Tibial nerve (tissue), 4 donors: ENCODE data around the gene SMAD3. TPM values are rescaled to one million over a fixed set of nuclear protein-coding genes. Genes with fewer than 3 reads are reported as not detected.

Source experiments
- DNase-seq, 2 donors: peaks; one replicate each; pipeline ENCODE4 v3.0.0-alpha.2; 2019; ENCODE audit warnings: low spot score in 2 of 2
- H3K27ac ChIP-seq, 4 donors: fragments of 200-600 bp; sonication (generic) in 3 of 4; one replicate each; pipeline ENCODE4 v1.5.1; 2017 to 2019; ENCODE audit warnings: mild to moderate bottlenecking in 1 of 4
- H3K27me3 ChIP-seq, 2 donors: fragments of 200-600 bp; sonication (generic) in 1 of 2; one replicate each; pipeline versions ENCODE4 v1.5.1 to v1.6.0; 2017 to 2019
- H3K36me3 ChIP-seq, 3 donors: fragments of 200-600 bp; sonication (generic); one replicate each; pipeline ENCODE4 v1.5.1; 2018 to 2019
- H3K4me1 ChIP-seq, 4 donors: fragments of 200-600 bp; sonication (generic) in 3 of 4; one replicate each; pipeline ENCODE4 v1.5.1; 2017 to 2019
- H3K4me3 ChIP-seq, 4 donors: fragments of 200-600 bp; sonication (generic) in 3 of 4; one replicate each; pipeline ENCODE4 v1.5.1; 2017 to 2019; ENCODE audit warnings: mild to moderate bottlenecking in 1 of 4, moderate library complexity in 1 of 4
- H3K9me3 ChIP-seq, 4 donors: fragments of 200-600 bp; sonication (generic) in 3 of 4; one replicate each; pipeline ENCODE4 v1.5.1; 2017 to 2019
- EP300 ChIP-seq, 2 donors: sonication (generic); formaldehyde crosslinking; IDR thresholded peaks; one replicate each; pipeline ENCODE4 v1.6.1; 2017; ENCODE audit warnings: antibody characterized with exemption in 2 of 2, mild to moderate bottlenecking in 1 of 2
- POLR2A ChIP-seq, 2 donors: fragments of 450-650 bp; IDR thresholded peaks; one replicate each; pipeline ENCODE4 v1.6.1; 2017; ENCODE audit warnings: antibody characterized with exemption in 2 of 2, mild to moderate bottlenecking in 2 of 2, moderate library complexity in 2 of 2
- WGBS, 2 donors: methylation state at CpG; one replicate each; pipeline ENCODE4 v1.1.5; 2018; 5-methylcytosine and 5-hydroxymethylcytosine counted together
- total RNA-seq, 4 donors: library from RNA; depleted of rRNA; stranded (reverse); fragments of >200 nt; gene quantifications; one replicate each; pipeline ENCODE4 v1.1.0, GENCODE V29; 2016
- TF ChIP-seq, protein P1 (sequence below), 5 experiments: fragments of 200-600 bp in 3 of 5; fragments of 450-650 bp in 2 of 5; sonication (generic) in 3 of 5; IDR thresholded peaks; one replicate each; pipeline ENCODE4 v1.5.1; 2016 to 2019; ENCODE audit warnings: antibody characterized with exemption in 5 of 5, mild to moderate bottlenecking in 3 of 5, moderate library complexity in 2 of 5

Gene SMAD3
- total RNA-seq, 4 donors from 2014 or later, result 36.3 to 68.6 (median 44.1) TPM

DNA sequence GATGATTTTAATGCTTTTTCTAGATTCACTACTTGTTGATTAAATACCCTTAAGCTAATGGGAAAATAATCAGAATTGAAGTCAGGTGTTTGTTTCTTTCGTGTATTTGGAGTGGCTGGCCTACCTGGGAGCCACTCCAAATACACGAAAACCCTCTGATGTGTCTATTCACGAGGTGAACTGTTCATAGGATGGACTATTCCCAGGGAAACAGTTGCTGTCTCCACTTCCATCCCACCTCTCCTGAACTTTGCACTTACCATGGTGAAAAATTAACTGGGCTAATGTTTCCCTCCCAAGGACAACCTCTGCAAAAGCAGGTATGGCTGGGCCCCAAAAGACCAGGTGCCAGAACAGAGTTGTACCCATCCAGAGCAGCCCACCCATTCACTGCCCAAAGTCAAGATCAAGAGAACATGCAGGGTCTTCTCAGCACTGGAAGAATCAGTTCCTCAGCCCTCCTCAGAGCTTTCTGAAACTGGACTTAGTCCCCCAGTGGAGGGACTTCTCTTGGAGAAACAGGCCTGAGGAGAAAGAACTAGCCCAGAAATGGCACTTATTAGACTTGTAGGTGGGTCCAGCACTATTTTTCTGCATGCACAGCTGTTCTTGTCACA, 2.9 kb upstream of the SMAD3 start:
- H3K27me3 ChIP-seq, result no peaks in the 10 kb centered on the region
- no peak for TF ChIP-seq POLR2A (IDR thresholded peaks at IDR 0.05)
- H3K9me3 ChIP-seq, result no peaks in the 10 kb centered on the region
- 84 to 91% methylated on average over 3 of the region's 3 CpGs for WGBS, 2 donors
- H3K27ac ChIP-seq, result peak overlapping the region in 1 of 4 donors; percentile 52
- H3K4me1 ChIP-seq, result peaks cover 0 to 18% (median 6%) of the 10 kb centered on the region in 4 donors
- DNase-seq, result no peak
- no peak overlapping the region for H3K4me3 ChIP-seq
- no peaks in the 10 kb centered on the region for H3K36me3 ChIP-seq

DNA sequence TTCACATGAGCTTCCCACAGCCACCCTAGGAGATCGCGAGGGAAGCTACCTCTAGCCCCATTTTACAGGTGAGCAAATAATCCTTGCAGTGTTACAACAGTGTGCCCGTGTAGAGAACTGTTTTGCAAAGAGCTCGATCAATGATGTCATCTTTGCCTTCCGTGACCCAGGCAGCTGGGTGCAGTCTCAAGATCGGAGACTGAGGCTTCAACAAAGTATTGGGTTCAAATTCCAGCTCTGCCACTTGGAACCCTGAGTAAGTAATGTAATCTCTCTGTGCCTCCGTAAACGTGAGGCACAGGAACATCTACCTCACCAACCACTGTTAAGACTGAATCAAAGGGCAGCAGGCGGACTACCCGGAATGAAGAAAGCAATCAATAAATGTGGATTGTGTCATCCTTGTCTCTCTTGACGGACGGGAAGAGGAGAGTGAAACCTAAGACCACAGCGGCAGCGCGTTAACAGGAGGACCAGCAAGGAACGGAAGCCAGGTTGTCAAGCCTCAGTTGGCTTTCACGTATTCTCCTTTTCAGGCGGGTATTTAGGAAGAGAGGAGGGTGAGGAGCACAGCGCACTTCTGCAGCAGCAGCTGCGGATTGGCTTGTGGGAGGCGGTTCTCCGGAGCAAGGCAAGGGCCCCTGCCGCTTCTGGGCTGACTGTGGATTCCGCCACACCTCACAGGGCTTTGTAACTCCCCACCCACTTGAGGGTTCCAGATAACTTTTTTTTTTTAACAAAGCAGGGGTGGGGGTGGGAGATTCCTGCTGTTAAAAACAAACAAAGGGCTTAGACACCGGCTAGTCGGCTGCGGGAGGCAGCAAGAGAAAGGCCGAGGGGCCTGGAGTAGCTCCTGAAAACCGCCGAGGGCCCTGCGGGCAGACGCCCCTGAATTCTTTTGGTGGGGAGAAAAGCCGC, 1.5 kb upstream of the SMAD3 start:
- peak overlapping the region in 3 of 4 donors; percentile 88 to 93 (median 89) for H3K27ac ChIP-seq
- 62 to 64% methylated on average over 33 of the region's 33 CpGs for WGBS, 2 donors
- DNase-seq, result no peak

DNA sequence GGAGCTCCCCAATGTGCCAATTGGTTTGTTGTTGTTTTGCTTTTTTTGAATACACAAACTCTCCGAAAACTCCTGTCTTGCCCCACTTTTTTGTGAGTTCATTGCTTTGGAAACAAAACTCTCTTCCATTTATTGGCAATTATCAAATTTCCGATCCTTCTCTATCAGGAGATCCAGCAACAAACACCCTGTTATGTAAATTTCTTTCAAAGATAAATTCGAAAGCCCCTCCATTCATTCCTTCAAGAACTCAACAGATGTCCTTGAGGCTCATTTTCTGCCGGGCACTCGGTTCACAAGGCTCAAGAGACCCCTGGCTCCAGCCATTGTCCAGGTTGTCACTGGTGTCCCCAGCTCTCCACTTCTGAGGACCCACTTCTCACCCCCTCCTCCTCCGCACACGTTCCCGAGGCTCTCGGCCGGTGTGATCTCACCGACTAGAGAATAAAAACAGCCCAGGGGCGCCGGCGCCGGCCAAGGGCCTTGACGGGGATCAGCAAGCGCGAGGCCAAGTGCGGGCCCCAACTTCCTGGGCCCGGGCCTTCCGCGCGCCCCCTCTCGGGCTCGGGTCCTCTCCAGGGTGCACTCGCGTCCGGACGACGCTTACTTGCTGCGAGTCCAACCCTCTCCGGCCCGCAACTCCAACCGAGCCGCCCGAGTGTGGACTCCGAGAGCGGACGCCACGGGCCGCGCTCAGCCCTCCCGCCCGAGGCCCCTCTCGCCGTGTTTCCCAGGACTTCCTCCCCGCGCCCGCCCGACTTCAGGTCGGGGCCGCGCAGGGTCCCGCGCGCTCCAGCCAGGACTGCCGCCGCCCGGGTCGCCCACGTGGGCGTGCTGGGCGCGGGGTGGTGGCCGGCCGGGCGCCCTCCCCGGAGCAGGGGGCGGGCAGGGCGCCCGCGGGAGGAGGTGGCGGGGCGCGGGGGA, 533 bp upstream of the SMAD3 start:
- Histone ChIP-seq H3K9me3 (no peaks in the 10 kb centered on the region), H3K27ac (peak overlapping the region; percentile 73 to 93 (median 88)), H3K4me1 (peaks cover 0 to 40% (median 25%) of the 10 kb centered on the region in 4 donors), H3K36me3 (no peaks in the 10 kb centered on the region), H3K4me3 (peak overlapping the region; percentile 44 to 94 (median 60)), H3K27me3 (no peaks in the 10 kb centered on the region)
- TF ChIP-seq POLR2A (IDR thresholded peaks at IDR 0.05) (no peak), EP300 (IDR thresholded peaks at IDR 0.05) (no peak)
- TF ChIP-seq, protein P1, sequence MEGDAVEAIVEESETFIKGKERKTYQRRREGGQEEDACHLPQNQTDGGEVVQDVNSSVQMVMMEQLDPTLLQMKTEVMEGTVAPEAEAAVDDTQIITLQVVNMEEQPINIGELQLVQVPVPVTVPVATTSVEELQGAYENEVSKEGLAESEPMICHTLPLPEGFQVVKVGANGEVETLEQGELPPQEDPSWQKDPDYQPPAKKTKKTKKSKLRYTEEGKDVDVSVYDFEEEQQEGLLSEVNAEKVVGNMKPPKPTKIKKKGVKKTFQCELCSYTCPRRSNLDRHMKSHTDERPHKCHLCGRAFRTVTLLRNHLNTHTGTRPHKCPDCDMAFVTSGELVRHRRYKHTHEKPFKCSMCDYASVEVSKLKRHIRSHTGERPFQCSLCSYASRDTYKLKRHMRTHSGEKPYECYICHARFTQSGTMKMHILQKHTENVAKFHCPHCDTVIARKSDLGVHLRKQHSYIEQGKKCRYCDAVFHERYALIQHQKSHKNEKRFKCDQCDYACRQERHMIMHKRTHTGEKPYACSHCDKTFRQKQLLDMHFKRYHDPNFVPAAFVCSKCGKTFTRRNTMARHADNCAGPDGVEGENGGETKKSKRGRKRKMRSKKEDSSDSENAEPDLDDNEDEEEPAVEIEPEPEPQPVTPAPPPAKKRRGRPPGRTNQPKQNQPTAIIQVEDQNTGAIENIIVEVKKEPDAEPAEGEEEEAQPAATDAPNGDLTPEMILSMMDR (IDR thresholded peaks at IDR 0.05), result peak in 1 of 5 experiments; percentile 12
- WGBS, 2 donors, result 5 to 10% methylated on average over 28 to 44 of the region's 75 CpGs
- peak in 1 of 2 donors; percentile 43 for DNase-seq

More for the DNA sequence above, 1.5 kb upstream of the SMAD3 start:
- Histone ChIP-seq H3K9me3 (no peaks in the 10 kb centered on the region), H3K36me3 (no peaks in the 10 kb centered on the region), H3K4me1 (peaks cover 0 to 33% (median 20%) of the 10 kb centered on the region in 4 donors), H3K27me3 (no peaks in the 10 kb centered on the region), H3K4me3 (peak overlapping the region in 2 of 4 donors; percentile 67 to 94)
- TF ChIP-seq, protein P1 (IDR thresholded peaks at IDR 0.05), result no peak
- TF ChIP-seq EP300 (IDR thresholded peaks at IDR 0.05), result peak in 1 of 2 donors; percentile 30

DNA sequence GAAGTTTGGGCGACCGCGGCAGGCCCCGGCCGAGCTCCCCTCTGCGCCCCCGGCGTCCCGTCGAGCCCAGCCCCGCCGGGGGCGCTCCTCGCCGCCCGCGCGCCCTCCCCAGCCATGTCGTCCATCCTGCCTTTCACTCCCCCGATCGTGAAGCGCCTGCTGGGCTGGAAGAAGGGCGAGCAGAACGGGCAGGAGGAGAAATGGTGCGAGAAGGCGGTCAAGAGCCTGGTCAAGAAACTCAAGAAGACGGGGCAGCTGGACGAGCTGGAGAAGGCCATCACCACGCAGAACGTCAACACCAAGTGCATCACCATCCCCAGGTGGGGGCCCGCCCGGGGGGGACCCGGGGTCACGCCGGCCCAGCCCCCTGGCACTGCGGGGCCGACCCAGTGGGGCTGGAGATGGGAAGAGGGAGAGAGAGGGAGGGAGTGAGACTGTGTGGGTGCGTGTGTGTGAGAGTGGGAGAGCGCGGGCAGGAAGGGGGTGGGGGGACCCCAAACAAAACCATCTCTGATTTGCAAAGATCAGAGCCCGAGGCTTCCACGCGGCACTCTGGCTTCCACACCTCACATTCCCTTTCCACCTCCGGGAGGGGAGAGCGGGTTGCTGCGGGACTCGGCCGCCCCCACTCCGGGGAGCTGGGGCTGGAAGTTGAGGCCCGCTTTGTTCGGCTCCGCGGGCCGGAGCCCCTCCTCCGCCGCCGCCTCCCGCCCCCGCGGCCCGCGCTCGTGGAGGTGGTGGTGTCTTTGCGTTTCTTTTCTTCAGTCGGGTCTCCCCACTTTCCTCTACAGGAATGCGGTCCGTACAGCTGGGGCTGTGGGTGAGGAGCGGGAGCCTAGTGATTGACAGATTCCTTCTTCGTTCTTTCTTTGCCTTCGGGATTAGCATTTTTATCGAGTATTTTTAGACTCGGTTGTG, 898 bp downstream of the SMAD3 start:
- Histone ChIP-seq H3K36me3 (peaks cover 0 to 3% (median 0%) of the 10 kb centered on the region in 3 donors), H3K27me3 (no peaks in the 10 kb centered on the region), H3K4me1 (peaks cover 0 to 53% (median 25%) of the 10 kb centered on the region in 4 donors), H3K27ac (peak overlapping the region; percentile 58 to 89 (median 88)), H3K4me3 (peak overlapping the region; percentile 52 to 94 (median 73)), H3K9me3 (no peaks in the 10 kb centered on the region)
- DNase-seq, result no peak
- TF ChIP-seq POLR2A (IDR thresholded peaks at IDR 0.05), result no peak
- peak in 1 of 2 donors; percentile 34 for TF ChIP-seq EP300 (IDR thresholded peaks at IDR 0.05)
- 1 to 2% methylated on average over 46 to 65 of the region's 72 CpGs for WGBS, 2 donors
